HepG2 (cell line): ENCODE measurements around the gene ZFPM1. TPM values are rescaled to one million over a fixed set of nuclear protein-coding genes. Genes with fewer than 3 reads are reported as not detected.

Experiments
- AHR ChIP-seq: IDR thresholded peaks from 2 replicates; pipeline ENCODE4 v1.6.1; 2018; ENCODE audit warnings: missing genetic modification reagents, missing compliant biosample characterization
- ARNT ChIP-seq: fragments of 450-650 bp; IDR thresholded peaks from 2 replicates; pipeline ENCODE4 v1.6.1; 2017
- GTF2F1 ChIP-seq: fragments of 150-350 bp; IDR thresholded peaks from 2 replicates; pipeline ENCODE4 v1.6.1; 2014; ENCODE audit warnings: low read length
- HNRNPUL1 ChIP-seq: fragments of 200-400 bp; formaldehyde crosslinking; IDR thresholded peaks from 2 replicates; pipeline ENCODE4 v1.6.1; 2017; ENCODE audit warnings: low read depth, mild to moderate bottlenecking, low read length, moderate library complexity
- KDM4B ChIP-seq: sonication (generic); formaldehyde crosslinking; IDR thresholded peaks from 2 replicates; pipeline ENCODE4 v1.4.0; 2020; ENCODE audit warnings: missing genetic modification reagents
- MZF1 ChIP-seq: sonication (generic); formaldehyde crosslinking; IDR thresholded peaks from 2 replicates; pipeline ENCODE4 v1.8.1; 2023; ENCODE audit warnings: mild to moderate bottlenecking, missing genetic modification reagents, borderline replicate concordance
- PRMT3 ChIP-seq: sonication (generic); formaldehyde crosslinking; IDR thresholded peaks from 2 replicates; pipeline ENCODE4 v1.8.1; 2022; ENCODE audit warnings: low read depth, mild to moderate bottlenecking, moderate library complexity, missing genetic modification reagents, borderline replicate concordance
- REL ChIP-seq: sonication (generic); formaldehyde crosslinking; conservative IDR thresholded peaks from 2 replicates; pipeline ENCODE4 v1.8.0; 2022; ENCODE audit warnings: mild to moderate bottlenecking, missing genetic modification reagents, moderate library complexity
- ZFP82 ChIP-seq: sonication (generic); formaldehyde crosslinking; IDR thresholded peaks from 2 replicates; pipeline ENCODE4 v1.5.1; 2020; ENCODE audit warnings: mild to moderate bottlenecking, missing genetic modification reagents, borderline replicate concordance
- ZFYVE20 ChIP-seq: sonication (generic); formaldehyde crosslinking; IDR thresholded peaks from 2 replicates; pipeline ENCODE4 v1.8.0; 2023; ENCODE audit warnings: low read depth, mild to moderate bottlenecking, moderate library complexity, missing genetic modification reagents, borderline replicate concordance
- ZMYM3 ChIP-seq: sonication (generic); formaldehyde crosslinking; IDR thresholded peaks from 2 replicates; pipeline ENCODE4 v1.5.1; 2020; ENCODE audit warnings: mild to moderate bottlenecking, missing genetic modification reagents
- ZNF441 ChIP-seq: sonication (generic); formaldehyde crosslinking; IDR thresholded peaks from 2 replicates; pipeline ENCODE4 v1.7.0; 2021; ENCODE audit warnings: missing genetic modification reagents, borderline replicate concordance
- ZNF7 ChIP-seq: IDR thresholded peaks from 2 replicates; pipeline ENCODE4 v1.6.1; 2016; ENCODE audit warnings: missing biosample characterization, missing genetic modification reagents
- ZNF720 ChIP-seq: sonication (generic); formaldehyde crosslinking; IDR thresholded peaks from 2 replicates; pipeline ENCODE4 v1.4.0; 2020; ENCODE audit warnings: missing genetic modification reagents
- ZNF737 ChIP-seq: sonication (generic); formaldehyde crosslinking; IDR thresholded peaks from 2 replicates; pipeline ENCODE4 v1.5.0; 2020; ENCODE audit warnings: missing genetic modification reagents, mild to moderate bottlenecking, borderline replicate concordance
- polyA plus RNA-seq, 8 experiments: library from polyadenylated mRNA; depleted of rRNA in 3 of 8; stranded (reverse) in 7 of 8; unstranded in 1 of 8; fragments of >200 nt; fragmentation: Illumina TruSeq in 4 of 8; extraction: Trizol in 4 of 8; gene quantifications; 2 replicates each; pipeline versions ENCODE4 v1.2.1 to v1.2.3, GENCODE V29; 2011 to 2016; ENCODE audit warnings: low read depth in 4 of 8, missing spikeins in 1 of 8, mixed read lengths in 1 of 8; ENCODE audit not compliant: insufficient read depth in 1 of 8
- total RNA-seq, 5 experiments: library from RNA; depleted of rRNA; stranded (reverse); fragments of >200 nt; fragmentation: Illumina TruSeq; extraction: Trizol; gene quantifications; 2 replicates each; pipeline ENCODE4 v1.2.3, GENCODE V29; 2016; ENCODE audit warnings: low read depth in 1 of 5
- TF ChIP-seq, protein P1 (sequence below): sonication (generic); formaldehyde crosslinking; conservative IDR thresholded peaks from 2 replicates; pipeline ENCODE4 v1.8.0; 2022; ENCODE audit warnings: mild to moderate bottlenecking, moderate library complexity, missing genetic modification reagents
- TF ChIP-seq, protein P2 (sequence below): sonication (generic); formaldehyde crosslinking; IDR thresholded peaks from 2 replicates; pipeline ENCODE4 v1.4.0; 2020; ENCODE audit warnings: missing genetic modification reagents
- TF ChIP-seq, protein P3 (sequence below): sonication (generic); formaldehyde crosslinking; IDR thresholded peaks from 2 replicates; pipeline ENCODE4 v1.4.0; 2020; ENCODE audit warnings: missing genetic modification reagents; ENCODE audit errors: not compliant biosample characterization
- TF ChIP-seq, protein P4 (sequence below): sonication (generic); formaldehyde crosslinking; IDR thresholded peaks from 2 replicates; pipeline ENCODE4 v1.5.0; 2020; ENCODE audit warnings: missing genetic modification reagents, mild to moderate bottlenecking, borderline replicate concordance
- TF ChIP-seq, protein P5 (sequence below): sonication (generic); formaldehyde crosslinking; IDR thresholded peaks from 2 replicates; pipeline ENCODE4 v1.8.1; 2023; ENCODE audit warnings: mild to moderate bottlenecking, inconsistent platforms, moderate library complexity, missing genetic modification reagents, borderline replicate concordance

ZFPM1 gene
- total and polyA plus RNA-seq, 2 of the 13 experiments (the other 11 are each of a cell fraction or from before 2014, with no cell fraction given), result 1.3 to 3.8 TPM

DNA sequence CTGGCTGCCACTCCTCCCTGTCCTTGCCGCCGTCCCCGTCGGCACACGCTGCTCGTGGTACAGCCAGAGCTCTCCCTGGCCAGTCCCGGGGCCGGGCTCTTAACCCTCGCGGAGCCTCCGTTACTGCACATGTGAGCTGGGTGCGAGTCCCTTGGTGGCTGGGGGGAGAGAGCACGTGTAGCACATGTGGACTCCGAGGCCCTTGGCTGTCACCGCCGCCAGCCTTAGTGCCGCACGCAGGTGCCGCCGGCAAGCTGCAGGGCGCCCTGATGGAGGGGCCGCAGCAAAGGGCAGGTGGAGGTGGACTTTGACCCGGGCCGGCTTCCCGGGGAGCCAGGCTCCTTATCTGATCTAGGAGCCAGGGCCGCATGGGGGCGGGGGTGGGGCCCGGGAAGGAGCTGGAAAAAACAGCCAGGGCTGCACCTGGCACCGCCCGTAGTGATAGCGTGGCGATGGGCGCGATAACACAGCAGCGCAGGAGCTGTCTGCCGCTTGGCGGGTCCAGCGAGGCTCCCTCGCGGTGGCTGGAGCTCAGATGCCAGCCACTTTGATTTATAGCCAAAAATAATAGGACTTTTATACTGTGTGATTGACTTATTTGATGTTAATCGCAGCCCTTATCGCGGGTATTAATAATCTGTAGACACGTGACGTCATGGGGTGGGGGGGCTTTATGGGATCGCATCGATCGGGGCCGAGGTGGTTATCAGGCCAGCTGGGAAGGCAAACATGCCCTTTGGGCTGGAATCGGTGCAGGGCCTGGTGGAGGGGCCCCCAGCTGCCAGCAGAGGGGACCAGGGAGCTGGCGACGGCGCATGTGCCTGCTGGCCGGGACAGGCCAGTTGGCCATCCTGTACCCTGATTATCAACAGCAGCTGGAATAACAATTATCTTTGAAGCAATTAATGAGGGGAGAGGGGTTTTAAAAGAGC is 35.1 kb downstream of the ZFPM1 start (continued):
- peak; percentile 100 for TF ChIP-seq ZFP82 (CRISPR knock-in tag)
- 0 out of 2 replicates have a peak, but pooled peaks have one; percentile 8 for TF ChIP-seq GTF2F1
- TF ChIP-seq, protein P1, sequence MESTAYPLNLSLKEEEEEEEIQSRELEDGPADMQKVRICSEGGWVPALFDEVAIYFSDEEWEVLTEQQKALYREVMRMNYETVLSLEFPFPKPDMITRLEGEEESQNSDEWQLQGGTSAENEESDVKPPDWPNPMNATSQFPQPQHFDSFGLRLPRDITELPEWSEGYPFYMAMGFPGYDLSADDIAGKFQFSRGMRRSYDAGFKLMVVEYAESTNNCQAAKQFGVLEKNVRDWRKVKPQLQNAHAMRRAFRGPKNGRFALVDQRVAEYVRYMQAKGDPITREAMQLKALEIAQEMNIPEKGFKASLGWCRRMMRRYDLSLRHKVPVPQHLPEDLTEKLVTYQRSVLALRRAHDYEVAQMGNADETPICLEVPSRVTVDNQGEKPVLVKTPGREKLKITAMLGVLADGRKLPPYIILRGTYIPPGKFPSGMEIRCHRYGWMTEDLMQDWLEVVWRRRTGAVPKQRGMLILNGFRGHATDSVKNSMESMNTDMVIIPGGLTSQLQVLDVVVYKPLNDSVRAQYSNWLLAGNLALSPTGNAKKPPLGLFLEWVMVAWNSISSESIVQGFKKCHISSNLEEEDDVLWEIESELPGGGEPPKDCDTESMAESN, result peak; percentile 100
- TF ChIP-seq, protein P2, sequence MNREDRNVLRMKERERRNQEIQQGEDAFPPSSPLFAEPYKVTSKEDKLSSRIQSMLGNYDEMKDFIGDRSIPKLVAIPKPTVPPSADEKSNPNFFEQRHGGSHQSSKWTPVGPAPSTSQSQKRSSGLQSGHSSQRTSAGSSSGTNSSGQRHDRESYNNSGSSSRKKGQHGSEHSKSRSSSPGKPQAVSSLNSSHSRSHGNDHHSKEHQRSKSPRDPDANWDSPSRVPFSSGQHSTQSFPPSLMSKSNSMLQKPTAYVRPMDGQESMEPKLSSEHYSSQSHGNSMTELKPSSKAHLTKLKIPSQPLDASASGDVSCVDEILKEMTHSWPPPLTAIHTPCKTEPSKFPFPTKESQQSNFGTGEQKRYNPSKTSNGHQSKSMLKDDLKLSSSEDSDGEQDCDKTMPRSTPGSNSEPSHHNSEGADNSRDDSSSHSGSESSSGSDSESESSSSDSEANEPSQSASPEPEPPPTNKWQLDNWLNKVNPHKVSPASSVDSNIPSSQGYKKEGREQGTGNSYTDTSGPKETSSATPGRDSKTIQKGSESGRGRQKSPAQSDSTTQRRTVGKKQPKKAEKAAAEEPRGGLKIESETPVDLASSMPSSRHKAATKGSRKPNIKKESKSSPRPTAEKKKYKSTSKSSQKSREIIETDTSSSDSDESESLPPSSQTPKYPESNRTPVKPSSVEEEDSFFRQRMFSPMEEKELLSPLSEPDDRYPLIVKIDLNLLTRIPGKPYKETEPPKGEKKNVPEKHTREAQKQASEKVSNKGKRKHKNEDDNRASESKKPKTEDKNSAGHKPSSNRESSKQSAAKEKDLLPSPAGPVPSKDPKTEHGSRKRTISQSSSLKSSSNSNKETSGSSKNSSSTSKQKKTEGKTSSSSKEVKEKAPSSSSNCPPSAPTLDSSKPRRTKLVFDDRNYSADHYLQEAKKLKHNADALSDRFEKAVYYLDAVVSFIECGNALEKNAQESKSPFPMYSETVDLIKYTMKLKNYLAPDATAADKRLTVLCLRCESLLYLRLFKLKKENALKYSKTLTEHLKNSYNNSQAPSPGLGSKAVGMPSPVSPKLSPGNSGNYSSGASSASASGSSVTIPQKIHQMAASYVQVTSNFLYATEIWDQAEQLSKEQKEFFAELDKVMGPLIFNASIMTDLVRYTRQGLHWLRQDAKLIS, result peak; percentile 97
- TF ChIP-seq ZNF720 (CRISPR knock-in tag), result peak; percentile 97
- peak; percentile 100 for TF ChIP-seq MZF1 (CRISPR knock-in tag)
- no peak for TF ChIP-seq ARNT
- TF ChIP-seq KDM4B (CRISPR knock-in tag), result peak; percentile 100
- peak; percentile 90; the same call in 1 of the 2 replicates for TF ChIP-seq ZNF7 (CRISPR knock-in tag)
- TF ChIP-seq ZFYVE20, result peak; percentile 100
- TF ChIP-seq HNRNPUL1, result no peak
- peak; percentile 100 for TF ChIP-seq REL (CRISPR knock-in tag)
- peak; percentile 100 for TF ChIP-seq ZNF441 (CRISPR knock-in tag)
- TF ChIP-seq, protein P3, sequence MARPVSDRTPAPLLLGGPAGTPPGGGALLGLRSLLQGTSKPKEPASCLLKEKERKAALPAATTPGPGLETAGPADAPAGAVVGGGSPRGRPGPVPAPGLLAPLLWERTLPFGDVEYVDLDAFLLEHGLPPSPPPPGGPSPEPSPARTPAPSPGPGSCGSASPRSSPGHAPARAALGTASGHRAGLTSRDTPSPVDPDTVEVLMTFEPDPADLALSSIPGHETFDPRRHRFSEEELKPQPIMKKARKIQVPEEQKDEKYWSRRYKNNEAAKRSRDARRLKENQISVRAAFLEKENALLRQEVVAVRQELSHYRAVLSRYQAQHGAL, result peak; percentile 100
- peak; percentile 100 for TF ChIP-seq AHR
- TF ChIP-seq, protein P4, sequence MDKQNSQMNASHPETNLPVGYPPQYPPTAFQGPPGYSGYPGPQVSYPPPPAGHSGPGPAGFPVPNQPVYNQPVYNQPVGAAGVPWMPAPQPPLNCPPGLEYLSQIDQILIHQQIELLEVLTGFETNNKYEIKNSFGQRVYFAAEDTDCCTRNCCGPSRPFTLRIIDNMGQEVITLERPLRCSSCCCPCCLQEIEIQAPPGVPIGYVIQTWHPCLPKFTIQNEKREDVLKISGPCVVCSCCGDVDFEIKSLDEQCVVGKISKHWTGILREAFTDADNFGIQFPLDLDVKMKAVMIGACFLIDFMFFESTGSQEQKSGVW (CRISPR knock-in tag), result peak; percentile 99
- TF ChIP-seq, protein P5, sequence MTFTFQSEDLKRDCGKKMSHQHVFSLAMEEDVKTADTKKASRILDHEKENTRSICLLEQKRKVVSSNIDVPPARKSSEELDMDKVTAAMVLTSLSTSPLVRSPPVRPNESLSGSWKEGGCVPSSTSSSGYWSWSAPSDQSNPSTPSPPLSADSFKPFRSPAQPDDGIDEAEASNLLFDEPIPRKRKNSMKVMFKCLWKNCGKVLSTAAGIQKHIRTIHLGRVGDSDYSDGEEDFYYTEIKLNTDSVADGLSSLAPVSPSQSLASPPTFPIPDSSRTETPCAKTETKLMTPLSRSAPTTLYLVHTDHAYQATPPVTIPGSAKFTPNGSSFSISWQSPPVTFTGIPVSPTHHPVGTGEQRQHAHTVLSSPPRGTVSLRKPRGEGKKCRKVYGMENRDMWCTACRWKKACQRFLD (CRISPR knock-in tag), result peak; percentile 100
- peak; percentile 100 for TF ChIP-seq PRMT3 (CRISPR knock-in tag)
- peak; percentile 98 for TF ChIP-seq ZMYM3
- TF ChIP-seq ZNF737 (CRISPR knock-in tag), result peak; percentile 100
